ENCODE results near the gene SSTR3. TPM values are rescaled to one million over a fixed set of nuclear protein-coding genes. Genes with fewer than 3 reads are reported as not detected.

Gene SSTR3
- total and polyA plus RNA-seq, 4 donors, result 0.19 TPM; not detected in 3

DNA sequence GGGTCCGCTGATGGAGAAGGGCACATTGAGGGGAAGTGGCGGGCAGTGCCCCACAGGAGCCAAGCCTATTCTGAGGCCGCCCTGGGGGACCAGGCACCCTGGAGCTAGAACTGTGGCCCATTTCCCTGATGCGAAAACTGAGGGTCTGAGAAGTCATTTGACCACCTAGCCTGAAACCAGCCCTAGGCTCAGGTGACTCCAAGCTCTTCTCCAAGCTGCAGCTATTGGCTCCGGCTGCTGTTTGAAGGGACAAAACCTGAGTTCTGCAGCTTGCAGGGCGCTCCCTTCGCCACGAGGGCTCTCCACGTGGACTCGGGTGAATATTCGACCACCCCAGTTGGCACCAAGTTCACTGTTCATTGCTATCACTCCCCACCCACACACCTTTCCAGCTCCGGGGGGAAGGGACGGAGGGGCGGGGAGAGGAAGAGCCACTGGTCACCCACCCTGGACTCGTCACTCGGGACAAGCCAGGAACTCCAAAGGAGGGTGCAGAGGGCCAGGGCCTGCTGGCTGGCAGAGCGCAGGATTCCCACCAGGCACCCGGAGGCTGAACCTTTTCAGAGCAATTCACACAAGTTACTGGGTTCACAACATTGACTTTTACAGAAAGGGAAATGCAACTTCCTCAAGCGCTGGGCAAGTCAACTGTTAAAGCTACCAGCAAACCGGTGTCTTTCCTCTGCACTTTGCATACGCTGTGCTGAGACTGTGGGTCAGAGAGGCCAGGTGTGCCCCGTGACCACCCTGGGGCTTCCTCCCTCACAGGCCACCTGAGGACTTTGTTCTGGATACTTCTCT is 32.8 kb upstream of the SSTR3 start:
- Histone ChIP-seq H3K9ac (ENCODE audit: low read depth in 1 of 2, low read length in 2 of 2) (no peak overlapping the region), H3K36me3 (ENCODE audit: control insufficient read depth in 4 of 4, insufficient read depth in 3 of 4, low read depth in 1 of 4, low read length in 3 of 4) (no peaks in the 10 kb centered on the region), H3K27me3 (ENCODE audit: control insufficient read depth in 4 of 4, insufficient read depth in 4 of 4, low read length in 3 of 4) (no peaks in the 10 kb centered on the region), H3K4me1 (ENCODE audit: control insufficient read depth in 4 of 4, insufficient read depth in 4 of 4, low read length in 3 of 4) (peaks cover 0 to 3% (median 0%) of the 10 kb centered on the region in 4 donors), H3K4me3 (ENCODE audit: low read depth in 1 of 3, low read length in 3 of 3) (no peak overlapping the region), H3K9me3 (ENCODE audit: control insufficient read depth in 4 of 4, low read length in 3 of 4) (no peaks in the 10 kb centered on the region), H3K27ac (ENCODE audit: low read depth in 1 of 2, low read length in 2 of 2) (peak overlapping the region; percentile 70 to 76)
- TF ChIP-seq HNF4G (IDR thresholded peaks at IDR 0.05) (no peak), YY1 (IDR thresholded peaks at IDR 0.05) (no peak), FOXA1 (IDR thresholded peaks at IDR 0.05) (no peak), NR2F2 (IDR thresholded peaks at IDR 0.05) (no peak), JUND (IDR thresholded peaks at IDR 0.05) (no peak), TAF1 (conservative IDR thresholded peaks at IDR 0.05) (no peak), GABPA (IDR thresholded peaks at IDR 0.05 in 1 of 2, conservative IDR thresholded peaks at IDR 0.05 in 1 of 2) (no peak), FOXA2 (IDR thresholded peaks at IDR 0.05) (no peak)
- TF ChIP-seq, protein P1, sequence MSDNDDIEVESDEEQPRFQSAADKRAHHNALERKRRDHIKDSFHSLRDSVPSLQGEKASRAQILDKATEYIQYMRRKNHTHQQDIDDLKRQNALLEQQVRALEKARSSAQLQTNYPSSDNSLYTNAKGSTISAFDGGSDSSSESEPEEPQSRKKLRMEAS (IDR thresholded peaks at IDR 0.05), result no peak
- TF ChIP-seq, protein P2, sequence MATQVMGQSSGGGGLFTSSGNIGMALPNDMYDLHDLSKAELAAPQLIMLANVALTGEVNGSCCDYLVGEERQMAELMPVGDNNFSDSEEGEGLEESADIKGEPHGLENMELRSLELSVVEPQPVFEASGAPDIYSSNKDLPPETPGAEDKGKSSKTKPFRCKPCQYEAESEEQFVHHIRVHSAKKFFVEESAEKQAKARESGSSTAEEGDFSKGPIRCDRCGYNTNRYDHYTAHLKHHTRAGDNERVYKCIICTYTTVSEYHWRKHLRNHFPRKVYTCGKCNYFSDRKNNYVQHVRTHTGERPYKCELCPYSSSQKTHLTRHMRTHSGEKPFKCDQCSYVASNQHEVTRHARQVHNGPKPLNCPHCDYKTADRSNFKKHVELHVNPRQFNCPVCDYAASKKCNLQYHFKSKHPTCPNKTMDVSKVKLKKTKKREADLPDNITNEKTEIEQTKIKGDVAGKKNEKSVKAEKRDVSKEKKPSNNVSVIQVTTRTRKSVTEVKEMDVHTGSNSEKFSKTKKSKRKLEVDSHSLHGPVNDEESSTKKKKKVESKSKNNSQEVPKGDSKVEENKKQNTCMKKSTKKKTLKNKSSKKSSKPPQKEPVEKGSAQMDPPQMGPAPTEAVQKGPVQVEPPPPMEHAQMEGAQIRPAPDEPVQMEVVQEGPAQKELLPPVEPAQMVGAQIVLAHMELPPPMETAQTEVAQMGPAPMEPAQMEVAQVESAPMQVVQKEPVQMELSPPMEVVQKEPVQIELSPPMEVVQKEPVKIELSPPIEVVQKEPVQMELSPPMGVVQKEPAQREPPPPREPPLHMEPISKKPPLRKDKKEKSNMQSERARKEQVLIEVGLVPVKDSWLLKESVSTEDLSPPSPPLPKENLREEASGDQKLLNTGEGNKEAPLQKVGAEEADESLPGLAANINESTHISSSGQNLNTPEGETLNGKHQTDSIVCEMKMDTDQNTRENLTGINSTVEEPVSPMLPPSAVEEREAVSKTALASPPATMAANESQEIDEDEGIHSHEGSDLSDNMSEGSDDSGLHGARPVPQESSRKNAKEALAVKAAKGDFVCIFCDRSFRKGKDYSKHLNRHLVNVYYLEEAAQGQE (IDR thresholded peaks at IDR 0.05), result no peak
- WGBS, result 69% methylated on average over 22 of the region's 22 CpGs
- DNase-seq (ENCODE audit: low spot score), result no peak

DNA sequence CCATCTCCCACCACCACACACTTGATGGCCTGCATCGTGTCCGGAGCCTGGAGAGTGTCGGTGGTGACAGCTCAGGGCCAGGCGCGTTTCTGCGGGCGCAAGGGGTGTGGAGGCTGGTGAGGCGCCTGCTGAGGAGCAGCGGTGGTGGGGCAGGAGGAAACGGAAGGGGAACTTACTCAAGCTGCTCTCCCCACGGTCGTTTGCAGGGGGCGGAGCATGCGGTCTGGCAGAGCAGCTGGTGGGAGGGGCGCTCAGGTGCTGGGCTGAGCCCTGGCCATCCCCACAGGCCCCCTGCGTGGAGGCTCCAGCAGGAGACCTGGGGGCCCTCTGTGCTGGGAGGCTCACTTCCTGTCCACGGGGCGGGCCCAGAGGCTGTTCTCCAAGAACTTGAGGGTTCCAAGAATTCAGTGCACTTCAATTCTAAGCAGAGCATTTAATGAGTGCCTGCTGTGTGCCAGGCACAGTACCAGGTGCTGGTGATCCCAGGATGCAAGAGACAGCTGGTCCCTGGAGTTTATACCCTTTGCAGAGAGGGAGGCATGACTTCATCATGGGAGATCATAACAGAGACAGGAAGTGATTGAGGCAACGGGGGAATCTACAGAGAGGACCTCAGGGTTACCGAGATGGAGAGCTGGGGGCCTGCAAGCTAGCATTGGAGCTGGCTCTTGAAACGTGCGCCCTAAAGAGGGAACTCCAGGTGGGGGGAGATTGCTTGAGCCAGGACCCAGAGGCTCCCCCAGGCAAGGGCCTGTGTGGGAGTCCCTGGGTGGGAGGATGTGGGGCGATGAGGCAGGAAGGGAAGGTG is 32.0 kb upstream of the SSTR3 start, which contains the start of gene RAC2:
Gene RAC2, minus strand, starts transcription at position 156 of the 808 bp plus-strand sequence. Its CDS starts 121 bp downstream, at position 35.
- H3K27ac ChIP-seq (ENCODE audit: low read depth in 1 of 2, low read length in 2 of 2), result peak within 1 kb of the TSS; percentile 70 to 76
- peak within 1 kb of the TSS in 1 of 2 donors; percentile 36 for H3K9ac ChIP-seq (ENCODE audit: low read depth in 1 of 2, low read length in 2 of 2)
- whole genome bisulfite sequencing, result 23% methylated on average over 23 of the region's 23 CpGs
- H3K4me3 ChIP-seq (ENCODE audit: low read depth in 1 of 3, low read length in 3 of 3), result peak within 1 kb of the TSS; percentile 7 to 35 (median 25)
- no peaks in the 10 kb centered on the region for H3K36me3 ChIP-seq (ENCODE audit: control insufficient read depth in 4 of 4, insufficient read depth in 3 of 4, low read depth in 1 of 4, low read length in 3 of 4)
- peak; percentile 62 for DNase-seq (ENCODE audit: low spot score)
- peaks cover 0 to 3% (median 0%) of the 10 kb centered on the region in 4 donors for H3K4me1 ChIP-seq (ENCODE audit: control insufficient read depth in 4 of 4, insufficient read depth in 4 of 4, low read length in 3 of 4)
- no peaks in the 10 kb centered on the region for H3K9me3 ChIP-seq (ENCODE audit: control insufficient read depth in 4 of 4, low read length in 3 of 4)
- no peaks in the 10 kb centered on the region for H3K27me3 ChIP-seq (ENCODE audit: control insufficient read depth in 4 of 4, insufficient read depth in 4 of 4, low read length in 3 of 4)
- peak in 1 of 2 donors; percentile 12 for TF ChIP-seq GABPA (IDR thresholded peaks at IDR 0.05 in 1 of 2, conservative IDR thresholded peaks at IDR 0.05 in 1 of 2)
- TF ChIP-seq, protein P3, sequence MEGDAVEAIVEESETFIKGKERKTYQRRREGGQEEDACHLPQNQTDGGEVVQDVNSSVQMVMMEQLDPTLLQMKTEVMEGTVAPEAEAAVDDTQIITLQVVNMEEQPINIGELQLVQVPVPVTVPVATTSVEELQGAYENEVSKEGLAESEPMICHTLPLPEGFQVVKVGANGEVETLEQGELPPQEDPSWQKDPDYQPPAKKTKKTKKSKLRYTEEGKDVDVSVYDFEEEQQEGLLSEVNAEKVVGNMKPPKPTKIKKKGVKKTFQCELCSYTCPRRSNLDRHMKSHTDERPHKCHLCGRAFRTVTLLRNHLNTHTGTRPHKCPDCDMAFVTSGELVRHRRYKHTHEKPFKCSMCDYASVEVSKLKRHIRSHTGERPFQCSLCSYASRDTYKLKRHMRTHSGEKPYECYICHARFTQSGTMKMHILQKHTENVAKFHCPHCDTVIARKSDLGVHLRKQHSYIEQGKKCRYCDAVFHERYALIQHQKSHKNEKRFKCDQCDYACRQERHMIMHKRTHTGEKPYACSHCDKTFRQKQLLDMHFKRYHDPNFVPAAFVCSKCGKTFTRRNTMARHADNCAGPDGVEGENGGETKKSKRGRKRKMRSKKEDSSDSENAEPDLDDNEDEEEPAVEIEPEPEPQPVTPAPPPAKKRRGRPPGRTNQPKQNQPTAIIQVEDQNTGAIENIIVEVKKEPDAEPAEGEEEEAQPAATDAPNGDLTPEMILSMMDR (IDR thresholded peaks at IDR 0.05; ENCODE audit: low read depth, low read length, missing input control), result no peak
- TF ChIP-seq SP1 (IDR thresholded peaks at IDR 0.05), result peak; percentile 12

Measured in liver (tissue), 9 donors.